ENCODE data around the gene PRAC2. TPM values are rescaled to one million over a fixed set of nuclear protein-coding genes. Genes with fewer than 3 reads are reported as not detected.
A peak's percentile ranks its signal among the peaks of the same experiment; 100 is the strongest.

PRAC2 gene
- total RNA-seq, 1 experiment from 2014 or later, result not detected

DNA sequence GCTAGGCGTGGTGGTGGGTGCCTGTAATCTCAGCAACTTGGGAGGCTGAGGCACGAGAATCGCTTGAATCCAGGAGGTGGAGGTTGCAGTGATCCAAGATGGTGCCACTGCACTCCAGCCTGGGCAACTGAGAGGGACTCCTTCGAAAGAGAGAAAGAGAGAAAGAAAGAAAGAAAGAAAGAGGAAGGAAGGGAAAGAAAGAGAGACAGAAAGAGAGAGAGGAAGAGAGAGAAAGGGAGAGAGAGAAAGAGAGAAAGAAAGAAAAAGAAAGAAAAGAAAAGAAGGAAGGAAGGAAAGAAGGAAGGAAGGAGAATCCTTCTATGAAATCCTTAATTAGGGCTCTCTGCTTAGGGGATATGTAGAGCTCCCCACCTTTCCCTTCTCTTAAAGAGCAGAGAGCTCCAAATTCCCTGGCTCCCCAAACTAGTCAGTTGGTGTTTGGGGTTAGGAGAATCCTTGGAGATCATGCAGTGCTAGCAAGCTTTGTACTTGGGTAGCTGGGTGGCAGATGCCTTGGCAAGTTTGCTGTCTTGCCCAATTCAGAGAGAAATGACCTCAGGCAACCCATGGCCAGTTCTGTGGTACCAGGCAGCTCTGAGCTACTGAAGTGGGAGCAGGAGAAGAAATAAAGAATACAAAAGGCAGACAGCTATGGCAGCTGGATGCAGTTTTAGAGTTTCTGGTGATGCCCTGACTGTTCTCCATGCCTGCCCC, 14.5 kb downstream of the PRAC2 start:
- Mint-ChIP-seq H3K27ac (ENCODE audit: unreplicated experiment) (no peak overlapping the region), H3K27me3 (ENCODE audit: unreplicated experiment) (peaks cover 93% of the 10 kb centered on the region), H3K4me3 (ENCODE audit: low read depth, unreplicated experiment) (no peak overlapping the region), H3K4me1 (ENCODE audit: low read depth, unreplicated experiment) (peaks cover 9% of the 10 kb centered on the region), H3K9me3 (ENCODE audit: low read depth, unreplicated experiment) (no peaks in the 10 kb centered on the region), H3K36me3 (ENCODE audit: insufficient read depth, unreplicated experiment) (no peaks in the 10 kb centered on the region)
- DNase-seq, result no peak
- intact Hi-C loops (cut with micrococcal nuclease; ENCODE audit: unreplicated experiment), result no loop called here
- CTCF ChIA-PET, result interaction anchor here (2.4 to 2.7 kb wide), 2 partner anchors 9 to 13 kb away, joined by 5 to 16 read pairs; partner anchors contain the start of gene HOXB13
- BruUV-seq (replicated peaks), result no TSS peak
- TF ChIP-seq, protein P1, sequence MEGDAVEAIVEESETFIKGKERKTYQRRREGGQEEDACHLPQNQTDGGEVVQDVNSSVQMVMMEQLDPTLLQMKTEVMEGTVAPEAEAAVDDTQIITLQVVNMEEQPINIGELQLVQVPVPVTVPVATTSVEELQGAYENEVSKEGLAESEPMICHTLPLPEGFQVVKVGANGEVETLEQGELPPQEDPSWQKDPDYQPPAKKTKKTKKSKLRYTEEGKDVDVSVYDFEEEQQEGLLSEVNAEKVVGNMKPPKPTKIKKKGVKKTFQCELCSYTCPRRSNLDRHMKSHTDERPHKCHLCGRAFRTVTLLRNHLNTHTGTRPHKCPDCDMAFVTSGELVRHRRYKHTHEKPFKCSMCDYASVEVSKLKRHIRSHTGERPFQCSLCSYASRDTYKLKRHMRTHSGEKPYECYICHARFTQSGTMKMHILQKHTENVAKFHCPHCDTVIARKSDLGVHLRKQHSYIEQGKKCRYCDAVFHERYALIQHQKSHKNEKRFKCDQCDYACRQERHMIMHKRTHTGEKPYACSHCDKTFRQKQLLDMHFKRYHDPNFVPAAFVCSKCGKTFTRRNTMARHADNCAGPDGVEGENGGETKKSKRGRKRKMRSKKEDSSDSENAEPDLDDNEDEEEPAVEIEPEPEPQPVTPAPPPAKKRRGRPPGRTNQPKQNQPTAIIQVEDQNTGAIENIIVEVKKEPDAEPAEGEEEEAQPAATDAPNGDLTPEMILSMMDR (IDR thresholded peaks at IDR 0.05; ENCODE audit: unreplicated experiment), result no peak

DNA sequence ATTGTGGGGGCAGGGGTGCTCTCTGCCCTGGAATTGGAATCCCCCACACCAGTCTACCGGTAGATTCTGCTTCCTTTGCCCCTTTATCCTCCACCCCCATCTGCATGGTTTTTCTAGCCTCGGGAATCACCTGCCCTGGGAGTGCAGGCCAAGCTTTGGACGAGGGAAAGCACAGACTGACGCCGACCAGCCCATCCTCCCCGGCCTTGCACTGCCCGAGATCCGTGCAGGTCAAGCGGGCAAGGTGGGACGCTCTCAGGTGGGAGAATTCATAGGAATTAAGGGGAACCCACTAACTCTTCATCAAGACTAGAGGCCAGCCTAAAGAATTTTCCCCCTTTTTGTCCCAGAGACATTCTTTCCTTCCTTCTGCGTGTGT, 15.4 kb downstream of the PRAC2 start:
- intact Hi-C loops (cut with micrococcal nuclease; ENCODE audit: unreplicated experiment), result no loop called here
- BruUV-seq (replicated peaks), result no TSS peak

DNA sequence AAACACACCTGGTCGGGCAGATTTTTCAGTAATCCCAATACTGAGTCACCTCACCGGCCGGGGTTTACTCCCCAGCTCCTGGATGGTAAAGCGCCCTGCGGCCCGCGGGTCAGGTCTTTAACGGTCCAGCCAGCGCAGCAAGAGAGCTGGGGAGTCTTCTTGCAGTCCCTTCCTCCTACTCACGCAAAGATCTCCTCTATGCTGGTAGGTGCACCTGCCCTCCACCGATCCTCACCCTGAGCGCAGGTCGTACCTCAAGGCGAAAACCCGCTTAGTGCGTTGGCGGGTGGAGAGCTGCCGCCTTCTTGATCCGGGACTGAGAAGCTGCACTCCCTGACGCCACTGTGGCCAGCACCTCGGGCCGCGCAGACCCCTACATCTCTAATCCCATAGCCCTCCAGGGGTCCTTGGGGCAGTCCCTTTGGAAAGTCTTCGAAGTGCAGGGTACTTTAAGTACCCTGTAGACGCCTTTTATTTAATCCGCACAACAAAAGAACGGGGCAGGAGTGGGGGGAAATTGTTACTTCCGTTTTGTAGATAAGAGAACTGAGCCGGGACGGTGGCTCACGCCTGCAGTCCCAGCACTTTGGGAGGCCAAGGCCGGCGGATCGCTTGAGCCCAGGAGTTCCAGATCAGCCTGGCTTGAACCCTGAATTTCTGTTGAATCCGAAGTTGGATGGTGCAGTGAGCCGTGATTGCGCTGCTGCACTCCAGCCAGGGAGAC, 16.0 kb downstream of the PRAC2 start:
- Mint-ChIP-seq H3K9me3 (ENCODE audit: low read depth, unreplicated experiment) (no peaks in the 10 kb centered on the region), H3K36me3 (ENCODE audit: insufficient read depth, unreplicated experiment) (no peaks in the 10 kb centered on the region), H3K27ac (ENCODE audit: unreplicated experiment) (no peak overlapping the region), H3K4me1 (ENCODE audit: low read depth, unreplicated experiment) (peaks cover under 1% of the 10 kb centered on the region), H3K4me3 (ENCODE audit: low read depth, unreplicated experiment) (peak overlapping the region; percentile 61), H3K27me3 (ENCODE audit: unreplicated experiment) (peaks cover 93% of the 10 kb centered on the region)
- intact Hi-C loops (cut with micrococcal nuclease; ENCODE audit: unreplicated experiment), result no loop called here
- TF ChIP-seq, protein P1 (IDR thresholded peaks at IDR 0.05; ENCODE audit: unreplicated experiment), result no peak
- CTCF ChIA-PET, result interaction anchor here (1.0 to 2.7 kb wide), 6 partner anchors 11 to 140 kb away, joined by 3 to 16 read pairs (median 6); partner anchors contain the start of gene HOXB13
- DNase-seq, result peak; percentile 50
- BruUV-seq (replicated peaks), result no TSS peak

More for the DNA sequence above, 15.4 kb downstream of the PRAC2 start:
- H3K27me3 Mint-ChIP-seq (ENCODE audit: unreplicated experiment), result peaks cover 93% of the 10 kb centered on the region
- TF ChIP-seq, protein P1 (IDR thresholded peaks at IDR 0.05; ENCODE audit: unreplicated experiment), result no peak
- no peaks in the 10 kb centered on the region for H3K36me3 Mint-ChIP-seq (ENCODE audit: insufficient read depth, unreplicated experiment)
- H3K4me1 Mint-ChIP-seq (ENCODE audit: low read depth, unreplicated experiment), result peaks cover 6% of the 10 kb centered on the region
- no peaks in the 10 kb centered on the region for H3K9me3 Mint-ChIP-seq (ENCODE audit: low read depth, unreplicated experiment)
- no peak overlapping the region for H3K27ac Mint-ChIP-seq (ENCODE audit: unreplicated experiment)
- H3K4me3 Mint-ChIP-seq (ENCODE audit: low read depth, unreplicated experiment), result no peak overlapping the region
- DNase-seq, result no peak
- CTCF ChIA-PET, result interaction anchor here (1.0 to 2.7 kb wide), 4 partner anchors 10 to 53 kb away, joined by 3 to 16 read pairs (median 6); partner anchors contain the start of gene HOXB13

DNA sequence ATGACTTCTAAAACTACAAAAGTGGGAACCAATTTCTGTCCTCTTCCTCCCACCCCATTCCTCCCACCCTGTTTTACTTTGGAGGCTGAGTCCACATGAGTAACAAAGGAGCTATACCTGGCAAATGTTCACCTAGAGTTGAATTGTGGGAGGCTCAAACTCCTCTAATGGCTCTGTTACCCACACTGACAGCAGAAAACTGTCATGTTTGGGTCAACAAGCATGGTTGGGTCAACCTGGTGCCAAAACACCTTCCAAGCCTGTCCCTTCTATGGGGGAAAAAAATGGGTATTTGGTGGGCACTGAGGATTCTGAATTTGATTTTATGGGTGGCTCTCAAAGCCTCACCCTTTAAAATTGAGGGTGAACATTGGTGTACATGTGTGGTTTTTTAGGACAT, 17.6 kb downstream of the PRAC2 start:
- TF ChIP-seq, protein P1 (IDR thresholded peaks at IDR 0.05; ENCODE audit: unreplicated experiment), result no peak
- no TSS peak for BruUV-seq (replicated peaks)
- intact Hi-C loops (cut with micrococcal nuclease; ENCODE audit: unreplicated experiment), result no loop called here
- CTCF ChIA-PET, result no interaction called here
- peaks cover 93% of the 10 kb centered on the region for H3K27me3 Mint-ChIP-seq (ENCODE audit: unreplicated experiment)
- no peaks in the 10 kb centered on the region for H3K36me3 Mint-ChIP-seq (ENCODE audit: insufficient read depth, unreplicated experiment)
- DNase-seq, result no peak
- H3K9me3 Mint-ChIP-seq (ENCODE audit: low read depth, unreplicated experiment), result no peaks in the 10 kb centered on the region
- no peak overlapping the region for H3K27ac Mint-ChIP-seq (ENCODE audit: unreplicated experiment)
- H3K4me3 Mint-ChIP-seq (ENCODE audit: low read depth, unreplicated experiment), result no peak overlapping the region
- H3K4me1 Mint-ChIP-seq (ENCODE audit: low read depth, unreplicated experiment), result no peaks in the 10 kb centered on the region

Data from Calu3 (cell line).